Activated naive CD4-positive, alpha-beta T cell treated with anti-CD3 and anti-CD28 coated beads, Interleukin-2, amount 50 U/mL, for 16 hours (primary cell): ENCODE measurements around the gene HOXB8.

Experiments used
- DNase-seq: peaks from one replicate; pipeline ENCODE4 v3.0.0-alpha.2; 2020

Gene HOXB8

GRCh38 chr17:48615047-48615962 lies at the start of gene HOXB8:
Gene HOXB8, minus strand, starts transcription at chr17:48615292. Its CDS starts 588 bp downstream, at chr17:48614704.
- no peak for DNase-seq

GRCh38 chr17:48663134-48663924 lies 48.2 kb upstream of the HOXB8 start:
- DNase-seq = no peak

- no peak for DNase-seq
Observed at GRCh38 chr17:48655913-48656312, 40.8 kb upstream of the HOXB8 start.

GRCh38 chr17:48649741-48650140 lies 34.6 kb upstream of the HOXB8 start:
- no peak for DNase-seq

- no peak for DNase-seq
Observed at GRCh38 chr17:48647963-48648245, 32.8 kb upstream of the HOXB8 start.

GRCh38 chr17:48647103-48647962 lies 32.2 kb upstream of the HOXB8 start:
- DNase-seq = no peak

GRCh38 chr17:48646183-48647102 lies 31.4 kb upstream of the HOXB8 start:
- peak; percentile 29 for DNase-seq

- no peak for DNase-seq
Observed at GRCh38 chr17:48645639-48646182, 30.6 kb upstream of the HOXB8 start.

GRCh38 chr17:48644910-48645557 lies 29.9 kb upstream of the HOXB8 start:
- DNase-seq = no peak

DNA sequence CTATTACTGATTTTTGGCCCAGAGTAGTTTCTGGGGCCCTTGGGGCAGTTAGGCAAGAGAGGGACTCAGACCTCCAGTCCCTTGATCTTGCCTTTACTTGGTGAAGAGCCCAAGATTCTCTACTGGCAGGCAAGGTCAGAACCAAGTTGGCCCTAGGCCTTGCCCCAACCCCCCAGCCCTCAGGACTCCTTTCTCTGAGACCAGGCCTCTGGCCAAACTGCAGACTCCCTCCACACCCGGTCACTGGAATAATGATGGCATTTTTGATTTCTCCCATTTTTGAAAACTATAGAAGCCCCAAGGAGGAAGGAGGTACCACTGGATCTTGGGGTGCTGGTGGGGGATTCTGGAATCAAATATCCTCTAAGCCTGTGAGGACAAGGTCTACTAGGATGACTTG lies 29.1 kb upstream of the HOXB8 start:
- no peak for DNase-seq

DNA sequence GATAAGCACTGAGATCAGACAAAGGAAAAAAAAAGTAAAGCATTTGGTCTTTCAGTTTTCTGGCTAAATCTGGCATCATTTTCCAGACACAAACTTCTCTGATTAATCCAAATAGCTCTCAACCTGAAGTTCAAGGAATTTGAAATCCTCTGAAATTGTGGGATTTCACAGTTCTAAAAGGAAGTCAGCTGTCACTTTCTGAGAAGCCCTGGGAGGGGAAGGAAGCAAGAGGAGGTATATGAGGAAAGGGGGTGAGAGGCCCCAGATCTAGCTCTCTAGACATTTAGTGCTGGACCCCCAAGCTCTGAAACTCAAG lies 28.6 kb upstream of the HOXB8 start:
- DNase-seq = no peak

DNA sequence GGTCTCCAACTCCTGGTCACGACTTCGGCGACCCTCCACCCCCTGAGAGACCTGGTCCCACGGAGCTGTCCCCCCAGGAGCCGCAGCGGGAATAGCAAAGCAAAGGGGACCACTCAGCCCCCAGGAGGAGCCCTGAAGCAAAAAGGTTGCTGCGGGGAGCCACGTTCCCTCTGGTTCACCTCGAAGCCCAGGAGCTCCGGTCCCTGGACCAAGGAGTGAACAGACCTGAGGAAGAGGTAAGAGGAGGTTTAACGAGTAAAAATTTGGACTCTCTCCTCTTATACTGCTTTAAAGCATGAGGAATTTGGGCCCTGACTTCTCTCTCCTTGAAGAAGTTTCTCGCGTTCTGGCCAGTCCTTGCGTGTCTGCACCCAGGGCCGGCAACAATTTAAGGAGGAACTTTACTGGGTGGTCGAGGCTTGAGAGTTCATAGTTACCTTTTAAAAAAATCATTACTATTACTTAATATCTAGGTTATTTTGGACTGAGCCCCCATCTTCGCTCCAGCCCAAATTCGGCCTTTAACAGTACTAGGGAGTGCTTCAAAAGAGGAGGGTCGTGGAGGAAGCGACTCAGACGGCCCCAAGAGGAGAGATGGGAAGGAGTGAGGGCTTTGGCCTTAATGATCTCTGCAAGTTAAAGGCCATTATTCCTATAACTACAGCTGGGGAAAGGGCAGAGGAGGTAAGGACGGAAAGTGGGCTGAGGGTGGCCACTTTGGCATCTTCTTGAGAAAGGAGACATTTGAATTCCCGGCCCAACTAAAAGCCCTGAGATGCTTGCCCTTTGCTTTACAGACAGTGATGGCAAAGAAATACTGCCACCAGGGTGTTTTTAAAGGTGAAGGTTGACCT lies 28.0 kb upstream of the HOXB8 start:
- DNase-seq = no peak

DNA sequence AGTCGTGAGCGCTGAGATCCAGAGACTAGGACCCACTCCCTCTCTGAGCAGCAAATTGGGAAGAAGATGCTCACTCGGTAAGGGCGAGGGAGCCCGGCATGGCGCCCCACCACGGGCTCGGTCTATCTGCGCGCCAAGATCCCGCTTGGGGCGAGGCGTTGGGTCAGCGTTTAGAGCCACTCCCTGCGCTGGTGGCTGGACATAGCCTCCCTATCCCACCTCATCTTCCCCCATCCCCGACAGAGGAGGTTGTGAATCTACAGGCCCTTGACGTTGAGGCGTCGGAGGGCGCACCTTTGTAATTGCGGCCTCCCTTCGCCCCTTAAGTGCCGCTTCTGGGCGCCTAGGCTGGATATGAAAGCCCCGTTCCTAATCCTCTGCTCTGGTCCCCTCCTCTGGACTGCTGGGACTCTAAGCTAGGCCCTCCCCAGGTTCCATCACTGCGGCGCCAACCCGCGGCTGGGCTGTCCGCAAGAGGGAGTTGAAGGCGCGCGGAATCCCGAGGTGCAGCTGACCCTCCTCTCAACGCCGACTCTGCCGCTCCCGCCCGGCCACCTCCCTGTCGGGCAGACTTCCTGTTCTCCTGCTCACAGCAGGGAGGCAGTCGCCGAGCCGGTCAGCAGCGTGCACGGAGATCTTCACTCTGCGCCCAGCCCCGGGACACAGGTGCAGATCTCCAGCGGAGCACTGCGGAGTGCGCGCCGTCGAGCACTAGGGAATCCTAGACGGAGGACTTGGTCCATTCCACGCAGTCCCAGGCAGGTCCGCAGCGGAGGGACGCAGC lies 27.2 kb upstream of the HOXB8 start:
- DNase-seq = no peak

- DNase-seq = no peak
Observed at GRCh38 chr17:48641541-48642058, 26.5 kb upstream of the HOXB8 start.

GRCh38 chr17:48640858-48641180 lies 25.7 kb upstream of the HOXB8 start:
- no peak for DNase-seq

- no peak for DNase-seq
Observed at GRCh38 chr17:48639982-48640857, 25.1 kb upstream of the HOXB8 start.

DNA sequence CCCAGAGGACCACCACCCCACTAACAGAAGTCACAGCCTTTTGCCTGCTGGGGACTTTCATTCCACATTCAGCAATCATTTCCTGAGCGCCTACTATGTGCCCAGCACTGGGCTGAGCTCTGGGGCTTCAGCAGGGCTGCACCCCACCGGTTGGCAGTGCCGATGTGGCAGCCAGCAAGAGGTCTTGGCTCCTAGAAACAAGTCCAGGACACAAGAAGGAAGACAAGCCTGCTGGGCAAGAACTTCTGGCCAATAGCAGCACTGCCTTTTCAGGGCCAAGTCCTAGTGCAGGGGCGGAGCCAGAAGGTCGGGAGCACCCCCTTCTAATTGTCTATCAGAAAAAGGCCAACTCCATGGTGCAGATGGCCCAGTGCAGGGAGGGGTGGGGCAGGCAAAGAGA lies 24.0 kb upstream of the HOXB8 start:
- DNase-seq = no peak
